Smooth muscle cell (in vitro differentiated cells): Measurements from ENCODE around the gene RBBP8. TPM values are rescaled to one million over a fixed set of nuclear protein-coding genes. Genes with fewer than 3 reads are reported as not detected.

Experiments used
- DNase-seq: peaks from one replicate; lab custom pipeline; 2025; ENCODE audit not compliant: unreplicated experiment; lab: John Stamatoyannopoulos, UW
- H2AFZ ChIP-seq: fragments of 200-600 bp; sonication (generic); 2 replicates; pipeline ENCODE4 v1.6.0; 2016; ENCODE audit warnings: antibody characterized with exemption, low read depth, mild to moderate bottlenecking
- H3F3A ChIP-seq: fragments of 200-600 bp; sonication (generic); 2 replicates; pipeline ENCODE4 v1.6.0; 2017; ENCODE audit warnings: antibody characterized with exemption, low read depth
- H3K27ac ChIP-seq: fragments of 200-600 bp; sonication (generic); 2 replicates; pipeline ENCODE4 v1.5.1; 2016; ENCODE audit warnings: low read depth, mild to moderate bottlenecking
- H3K27me3 ChIP-seq: fragments of 200-600 bp; sonication (generic); 2 replicates; pipeline ENCODE4 v1.6.1; 2016; ENCODE audit warnings: low read depth, mild to moderate bottlenecking
- H3K36me3 ChIP-seq: fragments of 200-600 bp; sonication (generic); 2 replicates; pipeline ENCODE4 v1.5.1; 2016; ENCODE audit warnings: low read depth
- H3K4me1 ChIP-seq: fragments of 200-600 bp; sonication (generic); 2 replicates; pipeline ENCODE4 v1.5.1; 2016; ENCODE audit warnings: low read depth
- H3K4me2 ChIP-seq: fragments of 200-600 bp; sonication (generic); 2 replicates; pipeline ENCODE4 v1.6.0; 2016; ENCODE audit warnings: mild to moderate bottlenecking
- H3K4me3 ChIP-seq: fragments of 200-600 bp; sonication (generic); 2 replicates; pipeline ENCODE4 v1.5.1; 2016; ENCODE audit warnings: mild to moderate bottlenecking
- H3K79me2 ChIP-seq: fragments of 200-600 bp; sonication (generic); 2 replicates; pipeline ENCODE4 v1.6.0; 2016; ENCODE audit warnings: low read depth, mild to moderate bottlenecking
- H3K9ac ChIP-seq: fragments of 200-600 bp; sonication (generic); 2 replicates; pipeline ENCODE4 v1.6.0; 2016; ENCODE audit warnings: low read depth
- H3K9me3 ChIP-seq: fragments of 200-600 bp; sonication (generic); replicated peaks from 2 replicates; pipeline ENCODE4 v1.5.1; 2016; ENCODE audit warnings: low read depth
- H4K20me1 ChIP-seq: fragments of 200-600 bp; sonication (generic); 2 replicates; pipeline ENCODE4 v1.6.0; 2016; ENCODE audit warnings: low read depth
- WGBS: methylation state at CpG from one replicate; pipeline ENCODE4 v1.1.7; 2016; ENCODE audit warnings: low lambda C conversion rate; 5-methylcytosine and 5-hydroxymethylcytosine counted together
- polyA plus RNA-seq: library from polyadenylated mRNA; unstranded; fragments of >200 nt; fragmentation: Nextera tagmentation; extraction: Ambion mirVana; gene quantifications from 2 replicates; pipeline ENCODE4 v1.2.1, GENCODE V29; 2016
- total RNA-seq: library from RNA; depleted of rRNA; stranded (reverse); fragments of >200 nt; gene quantifications from 2 replicates; pipeline ENCODE4 v1.2.3, GENCODE V29; 2014
- TF ChIP-seq, protein P1 (sequence below): fragments of 200-600 bp; sonication (generic); IDR thresholded peaks from 2 replicates; pipeline ENCODE4 v1.5.1; 2017; ENCODE audit warnings: borderline replicate concordance, mild to moderate bottlenecking, antibody characterized with exemption; ENCODE audit not compliant: insufficient read depth, poor library complexity, severe bottlenecking

Gene RBBP8
- total and polyA plus RNA-seq, 2 experiments from 2014 or later, result 11.7 to 39.3 TPM

DNA sequence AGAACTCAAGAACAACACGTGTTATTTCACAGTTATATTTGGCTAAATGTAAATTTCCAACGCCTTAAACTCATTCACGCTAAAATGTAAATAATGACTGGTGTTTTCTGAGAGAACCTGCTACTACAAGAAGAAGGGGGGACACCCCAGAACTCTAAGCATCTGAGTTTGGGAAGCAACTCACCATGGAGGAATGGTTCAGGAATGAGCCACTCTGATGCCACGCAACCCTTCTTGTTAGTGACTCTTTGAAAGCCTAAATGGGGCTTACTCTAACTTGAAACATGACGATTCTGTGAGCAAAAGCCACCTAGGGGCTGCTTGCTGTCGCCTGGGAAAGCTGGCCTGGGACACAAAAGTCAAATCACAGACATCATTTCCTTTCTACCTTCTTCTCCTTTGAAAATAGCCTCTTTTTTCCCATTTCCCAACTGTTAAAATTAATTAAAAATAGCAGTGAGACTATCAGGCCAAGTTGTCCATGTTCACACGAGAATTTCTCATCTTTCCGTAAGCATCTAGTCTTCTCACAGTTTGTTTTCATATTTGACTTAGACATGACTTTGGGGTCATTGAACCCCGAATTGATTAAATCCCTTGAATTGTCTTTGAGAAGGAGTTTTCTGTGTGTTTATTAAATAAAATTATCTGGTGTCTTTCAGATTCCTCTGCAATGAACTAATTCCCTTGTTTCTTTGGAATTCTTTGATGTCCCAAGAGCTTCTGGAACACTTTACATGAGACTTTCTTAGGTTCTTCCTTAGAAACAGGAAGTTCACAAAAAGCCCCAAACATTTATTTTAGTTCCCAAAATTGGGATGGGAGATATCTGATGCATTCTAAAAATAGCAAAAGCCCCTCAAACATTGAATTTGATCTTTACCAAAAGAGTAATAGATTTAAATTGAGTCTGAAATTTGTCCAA, 126.7 kb downstream of the RBBP8 start:
- Histone ChIP-seq H3K9ac (no peak overlapping the region), H3F3A (no peaks in the 10 kb centered on the region), H4K20me1 (no peaks in the 10 kb centered on the region), H3K79me2 (no peaks in the 10 kb centered on the region), H3K27ac (no peak overlapping the region), H3K4me3 (no peak overlapping the region), H3K4me2 (no peak overlapping the region), H3K27me3 (no peaks in the 10 kb centered on the region), H3K9me3 (peaks cover 2% of the 10 kb centered on the region), H3K36me3 (no peaks in the 10 kb centered on the region), H3K4me1 (no peaks in the 10 kb centered on the region), H2AFZ (no peak overlapping the region)
- TF ChIP-seq, protein P1, sequence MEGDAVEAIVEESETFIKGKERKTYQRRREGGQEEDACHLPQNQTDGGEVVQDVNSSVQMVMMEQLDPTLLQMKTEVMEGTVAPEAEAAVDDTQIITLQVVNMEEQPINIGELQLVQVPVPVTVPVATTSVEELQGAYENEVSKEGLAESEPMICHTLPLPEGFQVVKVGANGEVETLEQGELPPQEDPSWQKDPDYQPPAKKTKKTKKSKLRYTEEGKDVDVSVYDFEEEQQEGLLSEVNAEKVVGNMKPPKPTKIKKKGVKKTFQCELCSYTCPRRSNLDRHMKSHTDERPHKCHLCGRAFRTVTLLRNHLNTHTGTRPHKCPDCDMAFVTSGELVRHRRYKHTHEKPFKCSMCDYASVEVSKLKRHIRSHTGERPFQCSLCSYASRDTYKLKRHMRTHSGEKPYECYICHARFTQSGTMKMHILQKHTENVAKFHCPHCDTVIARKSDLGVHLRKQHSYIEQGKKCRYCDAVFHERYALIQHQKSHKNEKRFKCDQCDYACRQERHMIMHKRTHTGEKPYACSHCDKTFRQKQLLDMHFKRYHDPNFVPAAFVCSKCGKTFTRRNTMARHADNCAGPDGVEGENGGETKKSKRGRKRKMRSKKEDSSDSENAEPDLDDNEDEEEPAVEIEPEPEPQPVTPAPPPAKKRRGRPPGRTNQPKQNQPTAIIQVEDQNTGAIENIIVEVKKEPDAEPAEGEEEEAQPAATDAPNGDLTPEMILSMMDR, result no peak
- no peak for DNase-seq
- WGBS, result 80% methylated on average over 9 of the region's 9 CpGs

- Histone ChIP-seq H3K79me2 (no peaks in the 10 kb centered on the region), H3F3A (no peaks in the 10 kb centered on the region), H3K4me2 (no peak overlapping the region), H3K27ac (no peak overlapping the region), H3K9me3 (peaks cover 2% of the 10 kb centered on the region), H3K4me3 (no peak overlapping the region), H3K27me3 (no peaks in the 10 kb centered on the region), H3K4me1 (no peaks in the 10 kb centered on the region), H2AFZ (no peak overlapping the region), H3K9ac (no peak overlapping the region), H3K36me3 (no peaks in the 10 kb centered on the region), H4K20me1 (no peaks in the 10 kb centered on the region)
- WGBS, result 80% methylated on average over 1 of the region's 1 CpG
- TF ChIP-seq, protein P1, result no peak
- DNase-seq, result no peak
Measured at GRCh38 chr18:23062011-23062410, 128.9 kb downstream of the RBBP8 start.

- DNase-seq, result no peak
- Histone ChIP-seq H4K20me1 (no peaks in the 10 kb centered on the region), H3K9me3 (peaks cover 2% of the 10 kb centered on the region), H3K4me1 (no peaks in the 10 kb centered on the region), H3K4me3 (no peak overlapping the region), H3K4me2 (no peak overlapping the region), H3F3A (no peaks in the 10 kb centered on the region), H3K27ac (no peak overlapping the region), H3K79me2 (no peaks in the 10 kb centered on the region), H3K36me3 (no peaks in the 10 kb centered on the region), H3K27me3 (no peaks in the 10 kb centered on the region), H3K9ac (no peak overlapping the region), H2AFZ (no peak overlapping the region)
- TF ChIP-seq, protein P1, result no peak
- whole genome bisulfite sequencing, result 93% methylated on average over 6 of the region's 6 CpGs
Measured at GRCh38 chr18:23063502-23063901, 130.4 kb downstream of the RBBP8 start.
